H1 (cell line): ENCODE results near the gene GREB1L. TPM values are rescaled to one million over a fixed set of nuclear protein-coding genes. Genes with fewer than 3 reads are reported as not detected.

Experiments used
- CTCF ChIA-PET: fragments of 300-600 bp; sonication (Branson Sonifier 250); formaldehyde crosslinking; loops from one replicate; lab custom pipeline; 2021; ENCODE audit not compliant: partially characterized antibody; lab: Charles Lee
- POLR2A ChIA-PET: fragments of 300-600 bp; sonication (Branson Sonifier 250); formaldehyde crosslinking; loops from one replicate; lab custom pipeline; 2021; ENCODE audit warnings: inconsistent platforms; ENCODE audit not compliant: partially characterized antibody; lab: Charles Lee
- DNase-seq, 2 experiments: peaks; one replicate each; pipeline versions ENCODE4 v3.0.0 to v3.0.0-alpha.2; 2010 to 2022; ENCODE audit warnings: low spot score in 2 of 2, low read depth in 1 of 2, mixed read lengths in 1 of 2
- FAIRE-seq: peaks from 2 replicates; lab custom pipeline; 2011; peaks lifted over from hg19 to GRCh38; lab: Jason Lieb, UNC
- H2AFZ ChIP-seq: 2 replicates; pipeline ENCODE4 v1.8.1; 2012; ENCODE audit warnings: low read length, inconsistent platforms
- H2AK5ac ChIP-seq: 2 replicates; pipeline ENCODE4 v1.6.1; 2013; ENCODE audit warnings: low read depth, low read length
- H2BK120ac ChIP-seq: replicated peaks from 2 replicates; pipeline ENCODE3; 2013; ENCODE audit warnings: low read depth, low read length, inconsistent platforms
- H2BK12ac ChIP-seq: 2 replicates; pipeline ENCODE4 v1.6.1; 2013; ENCODE audit warnings: low read depth, low read length
- H2BK15ac ChIP-seq: 2 replicates; pipeline ENCODE4 v1.6.1; 2013; ENCODE audit warnings: low read length
- H2BK20ac ChIP-seq: 2 replicates; pipeline ENCODE4 v1.6.1; 2013; ENCODE audit warnings: low read length
- H2BK5ac ChIP-seq: 2 replicates; pipeline ENCODE4 v1.6.1; 2013; ENCODE audit warnings: low read depth, low read length
- H3K14ac ChIP-seq: 2 replicates; pipeline ENCODE4 v1.6.1; 2013; ENCODE audit warnings: inconsistent platforms; ENCODE audit not compliant: insufficient read length
- H3K18ac ChIP-seq: 2 replicates; pipeline ENCODE4 v1.6.1; 2013; ENCODE audit warnings: low read length; ENCODE audit errors: extremely low read depth
- H3K23ac ChIP-seq: 2 replicates; pipeline ENCODE4 v1.6.1; 2013; ENCODE audit warnings: inconsistent platforms; ENCODE audit not compliant: insufficient read length
- H3K23me2 ChIP-seq: 2 replicates; pipeline ENCODE4 v1.6.1; 2013; ENCODE audit warnings: low read depth, low read length
- H3K27ac ChIP-seq: 2 replicates; pipeline ENCODE4 v1.6.1; 2011; ENCODE audit warnings: low read depth, low read length, inconsistent platforms
- H3K27me3 ChIP-seq, 4 experiments: replicated peaks in 1 of 4; 1 replicate in 1 of 4; 2 replicates in 3 of 4; pipeline versions ENCODE4 v1.6.1 to v1.8.1; 2011 to 2013; ENCODE audit warnings: low read length in 3 of 4, mild to moderate bottlenecking in 3 of 4, inconsistent platforms in 2 of 4, mixed read lengths in 2 of 4, moderate library complexity in 1 of 4; ENCODE audit not compliant: control insufficient read depth in 3 of 4, insufficient read depth in 3 of 4; ENCODE audit errors: extremely low read depth in 1 of 4
- H3K36me3 ChIP-seq, 4 experiments: 2 replicates each; pipeline versions ENCODE4 v1.6.1 to v1.8.1; 2011 to 2013; ENCODE audit warnings: mild to moderate bottlenecking in 4 of 4, low read length in 3 of 4, moderate library complexity in 2 of 4, control low read depth in 1 of 4, inconsistent platforms in 1 of 4; ENCODE audit not compliant: insufficient read depth in 4 of 4, control insufficient read depth in 2 of 4
- H3K4ac ChIP-seq: replicated peaks from 2 replicates; pipeline ENCODE3; 2013; ENCODE audit warnings: low read length, low read depth, mixed read lengths, inconsistent platforms; ENCODE audit not compliant: insufficient read length
- H3K4me1 ChIP-seq, 4 experiments: replicated peaks in 1 of 4; 1 replicate in 1 of 4; 2 replicates in 3 of 4; pipeline versions ENCODE4 v1.6.1 to v1.8.1; 2011 to 2013; ENCODE audit warnings: low read length in 3 of 4, inconsistent platforms in 2 of 4, mixed read lengths in 1 of 4; ENCODE audit not compliant: insufficient read depth in 4 of 4, control insufficient read depth in 3 of 4
- H3K4me2 ChIP-seq, 2 experiments: 2 replicates each; pipeline versions ENCODE4 v1.6.1 to v1.8.1; 2011 to 2013; ENCODE audit warnings: low read depth in 2 of 2, low read length in 2 of 2, control low read depth in 1 of 2, inconsistent platforms in 1 of 2, mild to moderate bottlenecking in 1 of 2; ENCODE audit not compliant: insufficient read depth in 1 of 2
- H3K4me3 ChIP-seq, 4 experiments: fragments of 200-600, 300-600 bp in 1 of 4; sonication (generic), shearing (Covaris generic), sonication (Bioruptor Twin) in 1 of 4; 2 replicates each; pipeline versions ENCODE4 v1.5.1 to v1.8.1; 2011 to 2016; ENCODE audit warnings: low read length in 4 of 4, low read depth in 3 of 4, control low read depth in 2 of 4, inconsistent platforms in 2 of 4, mild to moderate bottlenecking in 2 of 4, mixed read lengths in 1 of 4, moderate library complexity in 1 of 4; ENCODE audit not compliant: insufficient read depth in 2 of 4; ENCODE audit errors: extremely low read depth in 1 of 4
- H3K56ac ChIP-seq: replicated peaks from 2 replicates; pipeline ENCODE3; 2013; ENCODE audit warnings: low read depth, mild to moderate bottlenecking, mixed read lengths, low read length, inconsistent platforms; ENCODE audit not compliant: insufficient read length
- H3K79me1 ChIP-seq: 2 replicates; pipeline ENCODE4 v1.6.1; 2013; ENCODE audit warnings: low read depth, low read length, control low read depth
- H3K79me2 ChIP-seq, 2 experiments: 2 replicates each; pipeline versions ENCODE4 v1.6.1 to v1.8.1; 2012 to 2013; ENCODE audit warnings: low read length in 2 of 2, mild to moderate bottlenecking in 2 of 2, inconsistent platforms in 1 of 2; ENCODE audit not compliant: insufficient read depth in 2 of 2, control insufficient read depth in 1 of 2
- H3K9ac ChIP-seq, 4 experiments: replicated peaks in 1 of 4; 1 replicate in 1 of 4; 2 replicates in 3 of 4; pipeline versions ENCODE4 v1.6.1 to v1.8.1; 2011 to 2013; ENCODE audit warnings: low read depth in 3 of 4, low read length in 3 of 4, control low read depth in 2 of 4, mild to moderate bottlenecking in 2 of 4, moderate library complexity in 2 of 4, inconsistent platforms in 1 of 4; ENCODE audit errors: extremely low read depth in 1 of 4
- H3K9me3 ChIP-seq, 2 experiments: 2 replicates each; pipeline versions ENCODE4 v1.6.1 to v1.8.1; 2012 to 2013; ENCODE audit warnings: mild to moderate bottlenecking in 2 of 2, moderate library complexity in 2 of 2, control low read depth in 1 of 2, inconsistent platforms in 1 of 2, low read depth in 1 of 2, low read length in 1 of 2, mixed read lengths in 1 of 2; ENCODE audit not compliant: insufficient read depth in 2 of 2
- H4K20me1 ChIP-seq, 2 experiments: replicated peaks in 1 of 2; 2 replicates each; pipeline versions ENCODE3 to v1.8.1; 2011 to 2013; ENCODE audit warnings: inconsistent platforms in 2 of 2, low read length in 2 of 2, mild to moderate bottlenecking in 1 of 2; ENCODE audit not compliant: insufficient read depth in 2 of 2, control insufficient read depth in 1 of 2
- H4K5ac ChIP-seq: 2 replicates; pipeline ENCODE4 v1.6.1; 2013; ENCODE audit warnings: low read length, low read depth, mixed read lengths, inconsistent platforms; ENCODE audit not compliant: insufficient read length
- H4K8ac ChIP-seq: 2 replicates; pipeline ENCODE4 v1.8.0; 2013; ENCODE audit warnings: mild to moderate bottlenecking, moderate library complexity, low read length, inconsistent platforms; ENCODE audit not compliant: insufficient read depth; ENCODE audit errors: extremely low read depth
- H4K91ac ChIP-seq: replicated peaks from 2 replicates; pipeline ENCODE3; 2013; ENCODE audit warnings: low read length, mixed read lengths, inconsistent platforms; ENCODE audit not compliant: insufficient read length
- WGBS, 2 experiments: shearing (Covaris generic) in 1 of 2; methylation state at CpG; one replicate each; pipeline versions ENCODE4 v1.1.6 to v1.1.7; 2013 to 2015; ENCODE audit warnings: low lambda C conversion rate in 2 of 2, mixed read lengths in 2 of 2, inconsistent platforms in 1 of 2, low coverage in 1 of 2, missing lambda C conversion rate in 1 of 2; ENCODE audit not compliant: insufficient replicate concordance in 2 of 2, insufficient coverage in 1 of 2, insufficient read length in 1 of 2; ENCODE audit errors: extremely low coverage in 1 of 2, missing lambda C conversion rate in 1 of 2; 5-methylcytosine and 5-hydroxymethylcytosine counted together
- polyA plus RNA-seq, 7 experiments: library from polyadenylated mRNA; depleted of rRNA in 3 of 7; stranded (reverse) in 5 of 7; unstranded in 2 of 7; fragments of >200 nt in 5 of 7; fragments of 200-250 nt in 2 of 7; gene quantifications; 1 replicate in 5 of 7; 2 replicates in 1 of 7; 4 replicates in 1 of 7; pipeline versions ENCODE4 v1.2.1 to v1.2.3, GENCODE V29; 2011 to 2013; ENCODE audit warnings: missing spikeins in 2 of 7, mixed read lengths in 2 of 7
- total RNA-seq: library from RNA; stranded (reverse); fragmentation: NEBNext Ultra II Directional; extraction: Animal tissue kit (Norgen Biotek cat#: 25700); gene quantifications from 2 replicates; pipeline ENCODE4 v1.2.1, GENCODE V29; 2021

Gene GREB1L
- total and polyA plus RNA-seq, 2 of the 8 experiments (the other 6 are each of a cell fraction or from before 2014, with no cell fraction given) = 0.34 to 1.6 TPM

GRCh38 chr18:21402272-21402671 lies 160.2 kb downstream of the GREB1L start:
- CTCF ChIA-PET = interaction anchor here (1.2 to 1.4 kb wide), 2 partner anchors 8 to 10 kb away, joined by 3 read pairs; no protein-coding TSS in a partner anchor

More at GRCh38 chr18:21402272-21402671, 160.2 kb downstream of the GREB1L start:
- H3K9ac ChIP-seq = no peak overlapping the region
- H2BK5ac ChIP-seq = no peak overlapping the region
- H2AK5ac ChIP-seq = no peak overlapping the region
- 43% methylated on average over 1 of the region's 1 CpG; no CpG with 5 or more reads in 1 of the 2 experiments for WGBS, 2 experiments
- no peaks in the 10 kb centered on the region for H3K79me2 ChIP-seq
- no peak overlapping the region for H3K4ac ChIP-seq
- no peaks in the 10 kb centered on the region for H3K79me1 ChIP-seq
- FAIRE-seq (no peak), DNase-seq (no peak)
- H4K91ac ChIP-seq = no peak overlapping the region
- no peak overlapping the region for H3K14ac ChIP-seq
- H3K4me3 ChIP-seq = no peak overlapping the region
- POLR2A ChIA-PET = no interaction called here
- no peak overlapping the region for H3K56ac ChIP-seq
- no peak overlapping the region for H2AFZ ChIP-seq
- H2BK20ac ChIP-seq = no peak overlapping the region
- no peak overlapping the region for H3K18ac ChIP-seq
- no peaks in the 10 kb centered on the region for H3K4me1 ChIP-seq
- no peak overlapping the region for H3K4me2 ChIP-seq
- no peaks in the 10 kb centered on the region for H3K9me3 ChIP-seq
- no peak overlapping the region for H3K27ac ChIP-seq
- peaks cover 0 to 8% (median 3%) of the 10 kb centered on the region in 4 experiments; a peak in 4 of 7 replicates for H3K27me3 ChIP-seq
- no peak overlapping the region for H4K8ac ChIP-seq
- peaks cover 0 to 11% (median 0%) of the 10 kb centered on the region in 4 experiments; a peak in 3 of 8 replicates for H3K36me3 ChIP-seq
- no peak overlapping the region for H4K5ac ChIP-seq
- H3K23ac ChIP-seq = no peak overlapping the region
- H4K20me1 ChIP-seq = no peaks in the 10 kb centered on the region
- H2BK120ac ChIP-seq = no peak overlapping the region
- H3K23me2 ChIP-seq = peaks cover 2% of the 10 kb centered on the region; the same call in 1 of the 2 replicates
- H2BK12ac ChIP-seq = no peak overlapping the region
- no peak overlapping the region for H2BK15ac ChIP-seq
